Kidney (tissue), 14 donors: Measurements from ENCODE around the gene PIEZO2. TPM values are rescaled to one million over a fixed set of nuclear protein-coding genes. Genes with fewer than 3 reads are reported as not detected.
A peak's percentile ranks its signal among the peaks of the same experiment; 100 is the strongest.

ENCODE experiments used
- DNase-seq, 5 donors: peaks; one replicate each; pipeline ENCODE4 v3.0.0-alpha.2; 2013 to 2020
- FAIRE-seq: peaks from 2 replicates; lab custom pipeline; 2012; peaks lifted over from hg19 to GRCh38; lab: Jason Lieb, UNC
- H3K27ac ChIP-seq, 2 donors: one replicate each; pipeline ENCODE4 v1.7.0; 2013; ENCODE audit warnings: low read depth in 2 of 2, low read length in 2 of 2, inconsistent platforms in 1 of 2
- H3K27me3 ChIP-seq: one replicate; pipeline ENCODE4 v1.7.1; 2013; ENCODE audit warnings: low read length, inconsistent platforms; ENCODE audit not compliant: control insufficient read depth, insufficient read depth
- H3K36me3 ChIP-seq, 3 donors: one replicate each; pipeline versions ENCODE4 v1.7.0 to v1.7.1; 2013; ENCODE audit warnings: low read length in 3 of 3, control low read depth in 1 of 3, inconsistent platforms in 1 of 3; ENCODE audit not compliant: insufficient read depth in 3 of 3, control insufficient read depth in 2 of 3
- H3K4me1 ChIP-seq, 3 donors: one replicate each; pipeline versions ENCODE4 v1.7.0 to v1.7.1; 2013; ENCODE audit warnings: low read length in 3 of 3, inconsistent platforms in 1 of 3, low read depth in 1 of 3; ENCODE audit not compliant: control insufficient read depth in 2 of 3, insufficient read depth in 2 of 3
- H3K4me3 ChIP-seq, 3 donors: one replicate each; pipeline versions ENCODE4 v1.7.0 to v1.8.1; 2013; ENCODE audit warnings: low read length in 3 of 3, control low read depth in 1 of 3, inconsistent platforms in 1 of 3
- H3K9ac ChIP-seq, 3 donors: one replicate each; pipeline versions ENCODE4 v1.7.0 to v1.7.1; 2013; ENCODE audit warnings: low read length in 3 of 3, control low read depth in 1 of 3, inconsistent platforms in 1 of 3
- H3K9me3 ChIP-seq, 3 donors: one replicate each; pipeline versions ENCODE4 v1.7.0 to v1.7.1; 2013; ENCODE audit warnings: low read length in 3 of 3, control low read depth in 1 of 3, inconsistent platforms in 1 of 3; ENCODE audit not compliant: control insufficient read depth in 2 of 3, insufficient read depth in 1 of 3
- intact Hi-C: fragments of 100-400 bp; cut with DNase I; formaldehyde crosslinking; loops from one replicate; pipeline ENCODE4 v1.11.1; 2022
- polyA plus RNA-seq: library from polyadenylated mRNA; stranded (reverse); fragments of 350-450 nt; fragmentation: Illumina TruSeq; extraction: RNeasy Lipid Tissue Mini Kit (QIAGEN cat#74804); gene quantifications from one replicate; pipeline ENCODE4 v1.2.3, GENCODE V29; 2014; ENCODE audit warnings: low read depth, low replicate concordance; ENCODE audit not compliant: insufficient read depth
- total RNA-seq: library from RNA; stranded (reverse); fragmentation: NEBNext Ultra II Directional; extraction: Animal tissue kit (Norgen Biotek cat#: 25700); gene quantifications from one replicate; pipeline ENCODE4 v1.2.1, GENCODE V29; 2021
- TF ChIP-seq, protein P1 (sequence below): IDR thresholded peaks from 3 replicates; pipeline ENCODE4 v1.5.1; 2012; ENCODE audit warnings: mild to moderate bottlenecking, moderate library complexity, borderline replicate concordance; ENCODE audit not compliant: insufficient read depth; ENCODE audit errors: extremely low read depth
- donor health status: control.
- donor health status: control.
- donor health status: control.
- donor health status: control.
- donor health status: control.
- donor health status: DM: yes; HTN: yes; CAD: no.
- donor health status: Normal renal cell carcinoma (clear cell type).

PIEZO2 gene
- total and polyA plus RNA-seq, 2 donors from 2014 or later = 1.1 to 4.1 TPM

DNA sequence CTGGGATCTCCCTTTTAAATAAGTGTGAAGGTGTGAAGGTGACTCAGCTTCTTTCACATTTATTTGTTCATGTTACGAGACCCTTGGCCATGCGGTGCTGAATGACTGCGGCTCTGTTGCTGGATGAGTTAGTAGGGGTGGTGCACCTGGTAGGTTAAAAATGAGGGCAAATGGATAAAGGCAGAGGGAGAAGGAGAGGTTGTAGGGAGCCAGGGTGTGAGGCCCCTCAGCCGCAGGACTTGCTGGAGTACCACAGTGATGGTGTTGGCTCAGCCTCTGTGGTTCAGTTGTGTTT, 459.4 kb downstream of the PIEZO2 start:
- H3K9ac ChIP-seq = no peak overlapping the region
- H3K27me3 ChIP-seq = no peaks in the 10 kb centered on the region
- no peaks in the 10 kb centered on the region for H3K9me3 ChIP-seq
- H3K27ac ChIP-seq = no peak overlapping the region
- no peak overlapping the region for H3K4me3 ChIP-seq
- TF ChIP-seq, protein P1, sequence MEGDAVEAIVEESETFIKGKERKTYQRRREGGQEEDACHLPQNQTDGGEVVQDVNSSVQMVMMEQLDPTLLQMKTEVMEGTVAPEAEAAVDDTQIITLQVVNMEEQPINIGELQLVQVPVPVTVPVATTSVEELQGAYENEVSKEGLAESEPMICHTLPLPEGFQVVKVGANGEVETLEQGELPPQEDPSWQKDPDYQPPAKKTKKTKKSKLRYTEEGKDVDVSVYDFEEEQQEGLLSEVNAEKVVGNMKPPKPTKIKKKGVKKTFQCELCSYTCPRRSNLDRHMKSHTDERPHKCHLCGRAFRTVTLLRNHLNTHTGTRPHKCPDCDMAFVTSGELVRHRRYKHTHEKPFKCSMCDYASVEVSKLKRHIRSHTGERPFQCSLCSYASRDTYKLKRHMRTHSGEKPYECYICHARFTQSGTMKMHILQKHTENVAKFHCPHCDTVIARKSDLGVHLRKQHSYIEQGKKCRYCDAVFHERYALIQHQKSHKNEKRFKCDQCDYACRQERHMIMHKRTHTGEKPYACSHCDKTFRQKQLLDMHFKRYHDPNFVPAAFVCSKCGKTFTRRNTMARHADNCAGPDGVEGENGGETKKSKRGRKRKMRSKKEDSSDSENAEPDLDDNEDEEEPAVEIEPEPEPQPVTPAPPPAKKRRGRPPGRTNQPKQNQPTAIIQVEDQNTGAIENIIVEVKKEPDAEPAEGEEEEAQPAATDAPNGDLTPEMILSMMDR = no peak
- intact Hi-C loops = no loop called here
- H3K4me1 ChIP-seq = no peaks in the 10 kb centered on the region
- H3K36me3 ChIP-seq = no peaks in the 10 kb centered on the region
- DNase-seq (no peak), FAIRE-seq (no peak)

- intact Hi-C loops = no loop called here
- H3K27me3 ChIP-seq = no peaks in the 10 kb centered on the region
- no peak overlapping the region for H3K9ac ChIP-seq
- H3K27ac ChIP-seq = no peak overlapping the region
- FAIRE-seq (no peak), DNase-seq (peak in 1 of 5 donors; percentile 40)
- H3K4me3 ChIP-seq = no peak overlapping the region
- H3K36me3 ChIP-seq = no peaks in the 10 kb centered on the region
- H3K4me1 ChIP-seq = no peaks in the 10 kb centered on the region
- TF ChIP-seq, protein P1 = no peak
- H3K9me3 ChIP-seq = no peaks in the 10 kb centered on the region
These were observed 459.9 kb downstream of the PIEZO2 start for GRCh38 chr18:10689236-10690034.

- Histone ChIP-seq H3K36me3 (no peaks in the 10 kb centered on the region), H3K9me3 (no peaks in the 10 kb centered on the region), H3K27me3 (no peaks in the 10 kb centered on the region), H3K4me3 (no peak overlapping the region), H3K27ac (no peak overlapping the region), H3K9ac (no peak overlapping the region), H3K4me1 (no peaks in the 10 kb centered on the region)
- FAIRE-seq = no peak
- TF ChIP-seq, protein P1 = no peak
- DNase-seq = no peak
- intact Hi-C loops = no loop called here
These were observed 460.6 kb downstream of the PIEZO2 start for GRCh38 chr18:10688766-10689165.
